NCI-H146 (cell line): ENCODE measurements around the gene PDGFRB.

Source experiments
- DNase-seq: peaks from one replicate; lab custom pipeline; 2025; lab: John Stamatoyannopoulos, UW

The PDGFRB gene

DNA sequence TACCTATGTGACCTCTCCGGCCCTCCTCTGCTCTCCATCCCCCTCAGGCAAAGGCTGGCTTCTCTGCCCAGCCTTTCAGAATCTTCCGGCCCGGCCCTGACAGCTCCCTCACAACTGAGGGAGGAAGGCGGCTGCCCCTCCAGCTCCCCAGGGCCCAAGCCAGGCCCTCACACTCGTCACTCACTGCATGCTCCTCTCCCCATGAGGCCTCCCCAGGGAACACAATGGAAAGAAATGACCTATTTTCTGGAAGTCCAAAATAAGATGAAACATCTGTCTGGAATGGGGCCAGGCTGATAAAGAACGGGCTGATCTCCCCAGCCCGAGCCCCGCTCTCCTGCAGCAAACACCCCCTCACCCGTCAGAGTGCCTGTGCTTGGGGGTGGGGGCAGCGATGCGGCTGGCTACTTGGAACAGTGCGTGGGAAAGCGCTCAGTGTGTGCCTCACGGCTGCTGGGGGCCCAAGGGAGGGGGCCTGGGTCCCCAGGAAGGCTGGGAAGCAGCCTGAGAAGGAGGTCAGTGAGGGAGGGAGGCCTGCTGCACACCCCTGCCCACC, 11.3 kb downstream of the PDGFRB start:
- DNase-seq, result no peak

GRCh38 chr5:150143350-150144245, 12.0 kb downstream of the PDGFRB start:
- no peak for DNase-seq

GRCh38 chr5:150142959-150143349, 12.7 kb downstream of the PDGFRB start:
- no peak for DNase-seq

GRCh38 chr5:150142185-150142958, 13.3 kb downstream of the PDGFRB start:
- DNase-seq, result no peak

GRCh38 chr5:150141544-150142184, 14.0 kb downstream of the PDGFRB start:
- no peak for DNase-seq

DNA sequence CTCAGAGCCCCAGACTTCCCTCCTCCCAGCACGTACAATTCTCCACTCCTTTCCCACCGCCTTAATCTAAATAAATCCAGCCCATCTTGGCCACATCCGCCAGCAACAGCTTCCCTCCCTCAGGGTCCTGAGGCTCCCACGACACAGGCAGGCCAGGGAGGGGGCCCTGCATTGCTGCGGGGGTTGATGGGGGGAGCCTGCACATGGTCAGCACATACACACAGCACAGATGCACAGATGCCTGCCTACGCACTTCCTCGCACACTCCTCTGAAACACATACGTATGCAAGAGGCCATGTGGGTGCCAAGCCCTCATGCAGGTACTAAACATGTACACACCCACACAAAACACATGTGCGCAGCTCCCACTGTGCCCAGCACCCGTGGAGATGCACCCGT, 14.8 kb downstream of the PDGFRB start:
- no peak for DNase-seq

DNA sequence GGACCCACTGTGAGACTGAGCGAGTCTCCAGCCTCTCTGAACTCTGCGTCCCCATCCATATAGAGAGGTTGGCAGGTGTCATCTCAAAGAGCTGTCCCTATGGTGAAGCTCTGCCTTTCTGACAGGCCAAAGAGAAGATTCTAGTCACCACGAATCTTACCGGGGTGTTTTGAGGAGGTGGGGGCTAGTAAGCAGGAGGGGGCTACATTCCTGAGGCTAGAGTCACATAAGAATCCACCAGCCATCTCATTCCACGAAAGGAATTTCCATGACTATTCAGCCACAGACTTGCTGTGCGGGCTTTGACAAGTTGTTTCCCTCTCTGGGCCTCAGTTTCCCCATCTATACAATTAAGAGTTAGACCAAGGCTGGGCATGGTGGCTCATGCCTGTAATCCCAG, 16.3 kb downstream of the PDGFRB start:
- DNase-seq, result no peak

GRCh38 chr5:150138551-150139265, 16.9 kb downstream of the PDGFRB start:
- DNase-seq, result no peak

DNA sequence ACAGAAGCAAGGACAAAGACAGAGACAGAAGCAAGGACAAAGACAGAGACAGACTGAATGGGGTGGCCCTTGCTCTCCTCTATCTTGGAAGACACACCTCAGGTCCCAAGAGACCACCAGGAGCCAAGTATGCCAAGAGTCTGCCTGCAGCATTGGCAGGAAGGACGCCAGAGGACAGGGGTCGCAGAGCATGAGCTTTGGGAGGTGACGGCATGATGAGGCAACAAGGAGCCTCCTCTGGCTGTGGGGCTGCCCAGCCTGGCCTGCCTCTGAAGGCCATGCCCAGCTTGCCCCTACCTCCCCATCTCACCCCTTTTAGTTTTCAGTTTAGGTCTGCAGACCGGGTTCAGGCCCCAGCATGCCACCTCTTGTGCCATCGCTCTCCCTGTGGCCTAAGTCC, 17.6 kb downstream of the PDGFRB start:
- no peak for DNase-seq

DNA sequence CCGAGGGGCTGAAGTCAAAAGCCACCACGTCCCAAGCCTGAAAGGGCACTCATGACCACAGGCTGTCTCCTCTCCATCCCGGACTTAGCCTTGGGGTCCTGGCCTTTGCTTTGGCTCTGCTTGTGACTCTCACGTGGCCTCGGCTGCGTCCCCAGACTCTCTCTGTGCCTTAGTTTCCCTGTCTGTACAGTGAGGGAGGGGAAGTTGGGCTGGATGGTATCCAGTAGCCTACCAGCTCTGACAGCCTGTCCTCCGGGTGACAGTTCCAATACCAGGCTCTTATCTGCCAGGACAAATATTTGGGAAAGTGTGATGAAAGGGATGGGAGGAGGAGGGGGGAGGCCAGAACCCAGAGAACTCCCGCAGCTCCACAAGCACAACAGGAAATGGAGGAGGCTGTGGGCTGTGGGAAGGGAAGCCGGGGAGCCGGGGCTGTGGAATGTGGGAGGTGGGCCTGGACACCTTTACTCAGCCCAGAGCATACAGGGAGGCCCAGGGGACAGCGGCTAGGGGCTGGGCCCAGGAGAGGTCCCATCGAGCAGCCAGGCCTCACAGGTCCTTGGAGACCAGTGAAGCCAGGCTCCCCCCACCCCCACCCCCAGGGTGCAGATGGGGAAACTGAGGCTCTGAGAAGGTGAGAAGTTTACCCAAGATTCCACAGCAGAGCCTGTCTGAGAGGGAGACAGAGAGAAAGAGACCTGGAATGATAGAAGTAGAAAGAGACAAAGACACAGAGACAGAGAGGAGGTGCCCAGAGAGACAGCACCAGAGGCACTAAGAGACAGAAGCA, 18.3 kb downstream of the PDGFRB start:
- DNase-seq, result no peak

- DNase-seq, result no peak
Observed at GRCh38 chr5:150136305-150137167, 19.1 kb downstream of the PDGFRB start.

DNA sequence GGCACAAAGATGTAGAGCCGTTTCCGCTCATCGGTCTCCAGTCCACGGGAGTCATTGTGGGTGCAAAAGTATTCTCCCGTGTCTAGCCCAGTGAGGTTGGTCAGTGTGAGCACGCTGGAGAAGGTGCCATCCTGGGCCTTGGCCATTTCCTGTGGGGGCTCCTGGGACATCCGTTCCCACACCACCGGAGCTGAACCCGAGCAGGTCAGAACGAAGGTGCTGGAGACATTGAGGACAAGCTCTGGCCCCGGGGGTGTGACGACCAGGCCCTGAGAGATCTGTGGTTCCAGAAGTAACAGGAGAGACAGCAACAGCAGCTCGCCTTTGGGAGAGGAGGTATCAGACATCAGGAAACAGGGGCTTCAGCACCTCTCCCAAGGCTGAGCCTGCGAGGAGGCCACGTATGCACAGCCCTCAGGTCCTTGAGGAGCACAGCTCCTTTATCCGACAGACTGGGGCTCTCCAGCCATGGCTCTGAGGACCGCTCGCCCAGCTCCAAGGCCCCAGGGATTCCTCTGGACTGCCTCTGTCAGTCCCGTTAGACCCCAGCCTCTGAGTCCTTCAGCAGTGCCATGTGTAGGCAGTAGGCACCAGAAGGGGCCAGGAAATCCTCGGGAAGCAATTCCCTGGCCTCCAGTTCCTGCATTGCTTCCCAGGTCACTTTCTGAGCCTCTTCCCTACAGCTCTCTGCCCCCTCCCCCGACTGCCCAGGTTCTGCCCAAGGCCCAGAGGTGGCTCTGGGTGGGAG, 19.9 kb downstream of the PDGFRB start:
- no peak for DNase-seq

DNA sequence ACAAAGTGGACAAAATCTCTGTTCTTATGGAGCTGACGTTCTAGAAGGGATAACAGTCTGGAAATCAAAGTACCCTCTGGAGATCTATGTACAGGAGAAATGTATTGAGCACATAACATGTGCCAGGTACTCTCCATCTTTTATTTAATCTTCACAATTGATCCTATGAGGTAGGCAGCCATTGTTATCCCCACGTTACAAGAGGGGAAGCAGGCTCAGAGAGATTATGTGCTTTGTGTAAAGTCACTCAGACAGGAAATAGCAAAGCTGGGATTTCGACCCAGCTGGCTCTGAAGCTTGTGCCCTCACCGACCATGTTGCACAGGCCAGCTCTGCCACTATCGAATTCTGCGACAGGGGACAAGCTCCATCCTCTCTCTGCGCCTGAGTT, 21.5 kb downstream of the PDGFRB start:
- DNase-seq, result no peak

- no peak for DNase-seq
Observed at GRCh38 chr5:150133581-150134197, 22.0 kb downstream of the PDGFRB start.

- no peak for DNase-seq
Observed at GRCh38 chr5:150132740-150133139, 22.9 kb downstream of the PDGFRB start.

DNA sequence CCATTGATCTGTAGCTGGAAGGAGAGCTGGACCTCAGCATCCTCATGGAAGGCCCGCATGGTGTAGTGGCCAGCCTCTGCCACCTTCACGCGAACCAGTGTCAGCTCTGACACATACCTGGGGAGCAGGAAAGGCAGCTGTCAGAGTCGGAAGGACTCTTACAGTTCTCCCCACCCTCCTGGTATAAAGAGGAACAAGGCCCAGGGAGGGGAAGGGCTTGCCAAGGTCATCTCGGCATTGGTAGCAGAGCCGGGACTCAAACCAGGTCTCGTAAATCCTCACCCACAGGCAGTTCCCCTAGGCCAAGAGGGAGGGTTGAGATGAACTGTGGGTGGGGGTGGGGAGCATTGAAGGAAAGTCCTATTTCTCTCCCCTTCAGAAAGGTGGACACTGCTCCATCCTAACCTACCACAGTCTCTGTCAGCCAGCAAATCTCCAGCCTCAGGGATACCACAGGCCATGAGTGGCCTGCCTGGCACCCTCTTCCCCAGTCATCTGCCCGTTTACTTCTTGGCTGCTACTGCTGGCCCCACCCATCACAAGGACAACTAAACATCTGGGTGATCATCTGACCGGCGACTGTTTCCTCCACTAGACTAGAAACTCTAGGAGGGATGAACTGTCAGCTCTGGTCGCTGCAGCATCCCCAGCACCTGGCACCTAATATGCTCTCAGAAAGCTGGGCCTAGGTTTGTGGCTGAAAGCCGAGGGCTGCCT, 23.5 kb downstream of the PDGFRB start:
- DNase-seq, result no peak

- no peak for DNase-seq
Observed at GRCh38 chr5:150131461-150131860, 24.2 kb downstream of the PDGFRB start.

GRCh38 chr5:150130493-150130922, 25.1 kb downstream of the PDGFRB start:
- no peak for DNase-seq
